Psoas muscle (tissue), 8 donors: ENCODE measurements around the gene TBC1D7. TPM values are rescaled to one million over a fixed set of nuclear protein-coding genes. Genes with fewer than 3 reads are reported as not detected.
A peak's percentile ranks its signal among the peaks of the same experiment; 100 is the strongest.

Source experiments
- ATAC-seq, 4 donors: fragments of 200-7000 bp; cut with Tn5 transposase; one replicate each; pipeline ENCODE4 v1.9.1; 2020; ENCODE audit warnings: moderate library complexity in 3 of 4, mild to moderate bottlenecking in 2 of 4
- DNase-seq, 2 donors: peaks; one replicate each; pipeline ENCODE4 v3.0.0-alpha.2; 2020
- H3K27ac ChIP-seq: fragments of 200-600 bp; one replicate; pipeline ENCODE4 v1.8.0; 2022
- H3K27me3 ChIP-seq, 3 donors: fragments of 200-600 bp in 1 of 3; one replicate each; pipeline versions ENCODE4 v1.6.1 to v1.8.0; 2013 to 2022; ENCODE audit warnings: low read length in 2 of 3, mild to moderate bottlenecking in 2 of 3, moderate library complexity in 1 of 3; ENCODE audit not compliant: insufficient read depth in 3 of 3
- H3K36me3 ChIP-seq, 2 donors: fragments of 200-600 bp in 1 of 2; one replicate each; pipeline versions ENCODE4 v1.6.1 to v1.8.0; 2013 to 2022; ENCODE audit warnings: low read depth in 1 of 2, mild to moderate bottlenecking in 1 of 2, moderate library complexity in 1 of 2; ENCODE audit not compliant: insufficient read depth in 1 of 2
- H3K4me1 ChIP-seq: fragments of 200-600 bp; one replicate; pipeline ENCODE4 v1.8.0; 2022
- H3K4me3 ChIP-seq: fragments of 200-600 bp; one replicate; pipeline ENCODE4 v1.8.0; 2022; ENCODE audit warnings: mild to moderate bottlenecking
- H3K9me3 ChIP-seq: fragments of 200-600 bp; one replicate; pipeline ENCODE4 v1.8.0; 2022
- CTCF ChIP-seq: fragments of 200-600 bp; IDR thresholded peaks from one replicate; pipeline ENCODE4 v1.8.0; 2022; ENCODE audit warnings: antibody characterized with exemption
- WGBS, 3 donors: extraction: QIAGEN DNeasy Blood & Tissue Kit; methylation state at CpG; one replicate each; pipeline versions ENCODE4 v1.1.6 to v1.1.7; 2013; 5-methylcytosine and 5-hydroxymethylcytosine counted together
- intact Hi-C, 2 donors: fragments of 100-400 bp; cut with DNase I; formaldehyde crosslinking; loops; one replicate each; pipeline versions ENCODE4 v1.11.0 to v1.14.2; 2022
- polyA plus RNA-seq, 3 donors: library from polyadenylated mRNA; stranded (reverse); fragments of 200-250 nt; gene quantifications; one replicate each; pipeline ENCODE4 v1.2.3, GENCODE V29; 2013
- total RNA-seq, 4 donors: library from RNA; stranded (reverse); fragmentation: NEBNext Ultra II Directional in 2 of 4; extraction: Animal tissue kit (Norgen Biotek cat#: 25700) in 2 of 4; gene quantifications; one replicate each; pipeline versions ENCODE4 v1.2.1 to v1.2.4, GENCODE V29; 2021 to 2023
- donor health status: healthy with polysubstance abuse.
- donor health status: DM: no; HTN: no; CAD: no; lungs with moderate emphysema.
- donor health status: Bipolar disorder and iron deficiency.
- donor health status: healthy.
- donor health status: DM: yes; HTN: yes; CAD: no.
- donor health status: DM: no; HTN: no; CAD: no.
- donor health status: DM: no; HTN: no; CAD: no.
- donor health status: DM: yes; HTN: yes; CAD: no.

Gene TBC1D7
- total and polyA plus RNA-seq, 7 donors: 9.4 to 19.4 (median 12.0) TPM

- H3K4me3 ChIP-seq: no peak overlapping the region
- H3K27ac ChIP-seq: no peak overlapping the region
- no peak for DNase-seq
- 94 to 96% (median 95%) methylated on average over 5 of the region's 5 CpGs for WGBS, 3 donors
- no peak for TF ChIP-seq CTCF
- H3K4me1 ChIP-seq: no peaks in the 10 kb centered on the region
- H3K9me3 ChIP-seq: no peaks in the 10 kb centered on the region
- no peak for ATAC-seq
- intact Hi-C loops: no loop called here
- peaks cover 7 to 97% of the 10 kb centered on the region in 2 donors for H3K36me3 ChIP-seq
- no peaks in the 10 kb centered on the region for H3K27me3 ChIP-seq
Observed at GRCh38 chr6:13319891-13320564, 8.3 kb downstream of the TBC1D7 start.

DNA sequence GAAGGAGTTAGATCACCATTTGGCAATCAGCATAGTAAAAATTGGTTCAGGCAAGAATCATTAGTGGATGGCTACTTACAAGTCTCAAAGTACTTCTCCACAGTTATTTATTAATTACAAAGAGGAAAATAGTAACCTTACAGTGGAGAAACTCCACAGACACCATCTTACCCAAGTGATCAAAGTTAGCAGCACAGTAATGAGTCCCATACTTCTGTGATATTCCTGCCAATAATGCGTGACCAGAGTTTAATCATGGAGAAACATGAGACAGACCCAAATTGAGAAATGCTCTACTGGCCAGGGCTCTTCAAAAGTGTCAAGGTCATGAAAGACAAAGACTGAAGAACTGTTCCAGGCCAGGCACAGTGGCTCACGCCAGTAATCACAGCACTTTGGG lies 9.5 kb downstream of the TBC1D7 start:
- peaks cover 6 to 97% of the 10 kb centered on the region in 2 donors for H3K36me3 ChIP-seq
- H3K27me3 ChIP-seq: no peaks in the 10 kb centered on the region
- H3K9me3 ChIP-seq: no peaks in the 10 kb centered on the region
- DNase-seq (no peak), ATAC-seq (peak; percentile 37 to 91 (median 79))
- 31 to 58% (median 40%) methylated on average over 2 of the region's 2 CpGs for WGBS, 3 donors
- H3K4me3 ChIP-seq: no peak overlapping the region
- no peak for TF ChIP-seq CTCF
- no peaks in the 10 kb centered on the region for H3K4me1 ChIP-seq
- no peak overlapping the region for H3K27ac ChIP-seq
- intact Hi-C loops: no loop called here

DNA sequence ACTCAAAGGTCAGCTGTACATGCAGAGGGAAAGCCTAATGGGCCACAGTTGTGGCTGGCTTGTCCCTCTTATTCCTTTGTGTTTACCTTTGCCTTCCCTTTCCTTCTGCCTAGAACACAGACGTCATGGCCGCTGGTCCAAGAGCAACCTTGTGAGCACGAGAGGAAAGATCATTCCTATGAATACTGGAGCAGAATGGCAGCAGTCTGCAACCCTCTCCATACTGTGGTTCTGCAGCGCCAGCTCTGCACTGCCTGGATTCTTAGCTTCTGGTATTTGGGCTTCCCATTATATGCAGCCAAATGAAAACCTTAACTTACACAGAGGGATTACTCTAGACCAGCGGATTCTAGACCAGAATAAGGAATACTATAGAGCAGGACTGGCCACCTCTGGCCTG lies 12.4 kb downstream of the TBC1D7 start:
- Histone ChIP-seq H3K27ac (no peak overlapping the region), H3K9me3 (no peaks in the 10 kb centered on the region), H3K4me1 (no peaks in the 10 kb centered on the region), H3K27me3 (no peaks in the 10 kb centered on the region), H3K36me3 (peaks cover 3 to 95% of the 10 kb centered on the region in 2 donors), H3K4me3 (no peak overlapping the region)
- DNase-seq (no peak), ATAC-seq (no peak)
- intact Hi-C loops: no loop called here
- WGBS, 3 donors: 94 to 97% (median 96%) methylated on average over 5 of the region's 5 CpGs
- no peak for TF ChIP-seq CTCF

GRCh38 chr6:13314806-13315205 lies 13.5 kb downstream of the TBC1D7 start:
- intact Hi-C loops: no loop called here
- no peak for TF ChIP-seq CTCF
- no peak for DNase-seq
- Histone ChIP-seq H3K27ac (no peak overlapping the region), H3K4me1 (no peaks in the 10 kb centered on the region), H3K9me3 (no peaks in the 10 kb centered on the region), H3K27me3 (no peaks in the 10 kb centered on the region), H3K4me3 (no peak overlapping the region), H3K36me3 (peaks cover 1 to 93% of the 10 kb centered on the region in 2 donors)
- no peak for ATAC-seq

DNA sequence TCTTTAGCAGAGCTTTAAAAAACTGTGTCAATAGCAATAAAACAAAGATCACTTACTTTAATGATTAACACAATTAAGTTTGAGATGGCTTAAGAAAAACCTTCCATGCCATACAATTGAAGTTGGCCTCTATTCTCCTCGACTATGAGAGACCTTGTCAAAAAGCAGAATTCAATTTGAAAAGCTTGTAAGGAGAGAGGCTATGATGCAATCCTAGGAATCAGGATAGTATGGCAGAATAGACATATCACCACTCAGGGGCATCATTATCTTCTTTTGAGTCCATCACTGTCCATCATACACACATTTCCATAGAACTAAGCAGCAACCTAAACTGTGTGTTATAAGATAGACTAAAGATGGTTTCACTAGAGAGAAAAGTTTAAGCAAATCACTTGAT lies 17.2 kb downstream of the TBC1D7 start:
- H3K27ac ChIP-seq: no peak overlapping the region
- WGBS, 3 donors: 0 to 89% (median 42%) methylated on average over 1 of the region's 1 CpG
- intact Hi-C loops: no loop called here
- DNase-seq (no peak), ATAC-seq (no peak)
- peaks cover 9% of the 10 kb centered on the region for H3K4me1 ChIP-seq
- H3K36me3 ChIP-seq: peaks cover 0 to 78% of the 10 kb centered on the region in 2 donors
- no peaks in the 10 kb centered on the region for H3K9me3 ChIP-seq
- H3K27me3 ChIP-seq: no peaks in the 10 kb centered on the region
- TF ChIP-seq CTCF: no peak
- H3K4me3 ChIP-seq: no peak overlapping the region
